Vagina (tissue), 2 donors: ENCODE measurements around the gene GKN1.

Experiments
- CTCF ChIP-seq, 3 experiments: fragments of 450-650 bp in 2 of 3; fragments of 200-600 bp in 1 of 3; sonication (generic) in 1 of 3; IDR thresholded peaks; one replicate each; pipeline ENCODE4 v1.5.1; 2017 to 2019; ENCODE audit warnings: antibody characterized with exemption in 3 of 3, mild to moderate bottlenecking in 2 of 3, moderate library complexity in 2 of 3
- POLR2A ChIP-seq, 2 donors: fragments of 450-650 bp; IDR thresholded peaks; one replicate each; pipeline ENCODE4 v1.6.1; 2017; ENCODE audit warnings: antibody characterized with exemption in 2 of 2, mild to moderate bottlenecking in 2 of 2, moderate library complexity in 2 of 2
- POLR2AphosphoS5 ChIP-seq, 2 donors: sonication (generic); formaldehyde crosslinking; IDR thresholded peaks; one replicate each; pipeline ENCODE4 v1.9.0; 2017; ENCODE audit warnings: antibody characterized with exemption in 2 of 2, mild to moderate bottlenecking in 2 of 2, low read depth in 1 of 2; ENCODE audit not compliant: insufficient read depth in 1 of 2

- TF ChIP-seq CTCF (IDR thresholded peaks at IDR 0.05): no peak
- TF ChIP-seq POLR2AphosphoS5 (IDR thresholded peaks at IDR 0.05; ENCODE audit: insufficient read depth in 1 of 2, low read depth in 1 of 2): no peak
- TF ChIP-seq POLR2A (IDR thresholded peaks at IDR 0.05): no peak
Measured at GRCh38 chr2:69010437-69011194, 36.2 kb downstream of the GKN1 start.
